SK-N-SH (cell line): Measurements from ENCODE around the gene SEC23IP. TPM values are rescaled to one million over a fixed set of nuclear protein-coding genes. Genes with fewer than 3 reads are reported as not detected.

Experiments used
- CTCF ChIA-PET: fragments of 300-600, 350-600 bp; formaldehyde crosslinking; extraction: SDS; loops from one replicate; lab custom pipeline; 2021; lab: Yijun Ruan, JAX
- POLR2A ChIA-PET: fragments of 350-600 bp; sonication (Branson Sonifier 250); formaldehyde crosslinking; extraction: SDS; loops from one replicate; lab custom pipeline; 2020; ENCODE audit warnings: antibody characterized with exemption, inconsistent platforms; lab: Yijun Ruan, JAX
- DNase-seq: peaks from one replicate; pipeline ENCODE4 v3.0.0; 2012
- H2AFZ ChIP-seq: fragments of 200-600 bp; sonication (generic); 2 replicates; pipeline ENCODE4 v1.8.1; 2016; ENCODE audit warnings: antibody characterized with exemption, mild to moderate bottlenecking, low read depth
- H3F3A ChIP-seq: fragments of 200-600 bp; sonication (generic); replicated peaks from 2 replicates; pipeline ENCODE3; 2016; ENCODE audit warnings: antibody characterized with exemption, mild to moderate bottlenecking; ENCODE audit not compliant: insufficient read depth
- H3K27ac ChIP-seq, 2 experiments: fragments of 200-500 bp in 1 of 2; fragments of 200-600 bp in 1 of 2; sonication (Bioruptor generic) in 1 of 2; sonication (generic), shearing (Covaris generic) in 1 of 2; 2 replicates each; pipeline versions ENCODE4 v1.5.1 to v1.6.1; 2014 to 2016; ENCODE audit warnings: low read depth in 2 of 2, inconsistent platforms in 1 of 2, low read length in 1 of 2, mild to moderate bottlenecking in 1 of 2, mixed read lengths in 1 of 2
- H3K27me3 ChIP-seq: fragments of 200-600 bp; sonication (generic), shearing (Covaris generic); 2 replicates; pipeline ENCODE4 v1.6.1; 2016; ENCODE audit warnings: mixed run types; ENCODE audit not compliant: insufficient read depth
- H3K36me3 ChIP-seq, 2 experiments: fragments of 200-500 bp in 1 of 2; fragments of 200-600 bp in 1 of 2; sonication (Bioruptor generic) in 1 of 2; sonication (generic) in 1 of 2; replicated peaks in 1 of 2; 2 replicates each; pipeline versions ENCODE3 to v1.5.1; 2014 to 2016; ENCODE audit warnings: low read length in 1 of 2, mild to moderate bottlenecking in 1 of 2; ENCODE audit not compliant: insufficient read depth in 2 of 2, control insufficient read depth in 1 of 2
- H3K4me1 ChIP-seq, 2 experiments: fragments of 200-500 bp in 1 of 2; fragments of 200-600 bp in 1 of 2; sonication (Bioruptor generic) in 1 of 2; sonication (generic), shearing (Covaris generic) in 1 of 2; 2 replicates each; pipeline versions ENCODE4 v1.5.1 to v1.6.1; 2014 to 2016; ENCODE audit warnings: low read depth in 1 of 2, low read length in 1 of 2, mixed run types in 1 of 2; ENCODE audit not compliant: insufficient read depth in 2 of 2, control insufficient read depth in 1 of 2
- H3K4me2 ChIP-seq: fragments of 200-600 bp; sonication (generic), shearing (Covaris generic); 2 replicates; pipeline ENCODE4 v1.6.1; 2017; ENCODE audit warnings: mixed run types
- H3K4me3 ChIP-seq, 2 experiments: fragments of 200-500 bp in 1 of 2; fragments of 200-600 bp in 1 of 2; sonication (Bioruptor generic) in 1 of 2; sonication (generic), shearing (Covaris generic) in 1 of 2; 2 replicates each; pipeline versions ENCODE4 v1.5.1 to v1.8.1; 2014 to 2016; ENCODE audit warnings: low read depth in 2 of 2, inconsistent platforms in 1 of 2, low read length in 1 of 2, mild to moderate bottlenecking in 1 of 2, mixed read lengths in 1 of 2, moderate library complexity in 1 of 2
- H3K79me2 ChIP-seq: fragments of 200-600 bp; sonication (generic); 2 replicates; pipeline ENCODE4 v1.8.1; 2017; ENCODE audit warnings: mild to moderate bottlenecking; ENCODE audit not compliant: insufficient read depth
- H3K9ac ChIP-seq: fragments of 200-600 bp; sonication (generic); 2 replicates; pipeline ENCODE4 v1.6.1; 2017; ENCODE audit warnings: mixed run types
- H3K9me2 ChIP-seq: fragments of 200-600 bp; sonication (generic); 2 replicates; pipeline ENCODE4 v1.6.1; 2017; ENCODE audit warnings: mixed run types
- H3K9me3 ChIP-seq: fragments of 200-600 bp; sonication (generic); 2 replicates; pipeline ENCODE4 v1.6.1; 2017; ENCODE audit warnings: mixed run types, mild to moderate bottlenecking, moderate library complexity
- H4K20me1 ChIP-seq: fragments of 200-600 bp; sonication (generic); 2 replicates; pipeline ENCODE4 v1.6.1; 2017; ENCODE audit warnings: mild to moderate bottlenecking, mixed run types; ENCODE audit not compliant: insufficient read depth
- CHD2 ChIP-seq: fragments of 150-350 bp; IDR thresholded peaks from 2 replicates; pipeline ENCODE4 v1.6.1; 2018; ENCODE audit warnings: low read length; ENCODE audit not compliant: partially characterized antibody
- ELF1 ChIP-seq: IDR thresholded peaks from 2 replicates; pipeline ENCODE4 v1.4.0; 2012
- EP300 ChIP-seq, 2 experiments: IDR thresholded peaks; 2 replicates each; pipeline versions ENCODE4 v1.4.0 to v1.6.1; 2012; ENCODE audit warnings: borderline replicate concordance in 1 of 2, low read depth in 1 of 2, low read length in 1 of 2
- FOSL2 ChIP-seq: IDR thresholded peaks from 2 replicates; pipeline ENCODE4 v1.4.0; 2012; ENCODE audit warnings: low read depth, mild to moderate bottlenecking, moderate library complexity, borderline replicate concordance
- FOXJ3 ChIP-seq: sonication (generic); formaldehyde crosslinking; IDR thresholded peaks from 2 replicates; pipeline ENCODE4 v1.5.1; 2020; ENCODE audit warnings: mild to moderate bottlenecking, missing genetic modification reagents
- GABPA ChIP-seq: IDR thresholded peaks from 2 replicates; pipeline ENCODE4 v1.4.0; 2012; ENCODE audit warnings: low read depth, mild to moderate bottlenecking
- GATA2 ChIP-seq: sonication (generic); formaldehyde crosslinking; IDR thresholded peaks from 2 replicates; pipeline ENCODE4 v1.5.0; 2020; ENCODE audit warnings: mild to moderate bottlenecking, missing genetic modification reagents
- IRF3 ChIP-seq: fragments of 150-350 bp; IDR thresholded peaks from 2 replicates; pipeline ENCODE4 v1.6.1; 2016; ENCODE audit warnings: mild to moderate bottlenecking, low read depth, low read length
- JUND ChIP-seq: IDR thresholded peaks from 2 replicates; pipeline ENCODE4 v1.4.0; 2012
- NFIC ChIP-seq: IDR thresholded peaks from 2 replicates; pipeline ENCODE4 v1.4.0; 2012; ENCODE audit warnings: borderline replicate concordance
- POLR2AphosphoS5 ChIP-seq: IDR thresholded peaks from 2 replicates; pipeline ENCODE4 v1.6.1; 2012; ENCODE audit warnings: low read depth, low read length
- RAD21 ChIP-seq: IDR thresholded peaks from 2 replicates; pipeline ENCODE4 v1.6.1; 2012; ENCODE audit warnings: mild to moderate bottlenecking, low read length
- RCOR1 ChIP-seq: fragments of 150-350 bp; IDR thresholded peaks from 2 replicates; pipeline ENCODE4 v1.6.1; 2017; ENCODE audit warnings: antibody characterized with exemption, low read length
- SMC3 ChIP-seq: IDR thresholded peaks from 2 replicates; pipeline ENCODE4 v1.6.1; 2012; ENCODE audit warnings: low read depth, low read length, improper control_type of control experiment
- TCF12 ChIP-seq: IDR thresholded peaks from 2 replicates; pipeline ENCODE4 v1.4.0; 2012
- YY1 ChIP-seq: IDR thresholded peaks from 2 replicates; pipeline ENCODE4 v1.4.0; 2012; ENCODE audit warnings: low read depth, mild to moderate bottlenecking
- ZBTB33 ChIP-seq: IDR thresholded peaks from 2 replicates; pipeline ENCODE4 v1.4.0; 2012; ENCODE audit warnings: low read depth, borderline replicate concordance
- polyA plus RNA-seq, 3 experiments: library from polyadenylated mRNA; depleted of rRNA; stranded (reverse); fragments of >200 nt; gene quantifications; 2 replicates each; pipeline ENCODE4 v1.2.3, GENCODE V29; 2012
- TF ChIP-seq, protein P1 (sequence below): fragments of 150-350 bp; IDR thresholded peaks from 2 replicates; pipeline ENCODE4 v1.6.1; 2017; ENCODE audit warnings: antibody characterized with exemption, low read length, low read depth, borderline replicate concordance

Gene SEC23IP
- polyA plus RNA-seq, 1 of the 3 experiments (the other 2 are of a cell fraction) = 23.8 TPM

- Histone ChIP-seq H4K20me1 (no peaks in the 10 kb centered on the region), H3K9ac (no peak overlapping the region), H3K4me2 (no peak overlapping the region), H3K4me1 (no peaks in the 10 kb centered on the region), H3K9me2 (no peaks in the 10 kb centered on the region), H2AFZ (no peak overlapping the region), H3K36me3 (peaks cover 60 to 75% of the 10 kb centered on the region in 2 experiments), H3K27ac (no peak overlapping the region), H3K79me2 (peaks cover 23% of the 10 kb centered on the region; the same call in 1 of the 2 replicates), H3K4me3 (no peak overlapping the region), H3F3A (no peaks in the 10 kb centered on the region), H3K27me3 (no peaks in the 10 kb centered on the region), H3K9me3 (no peaks in the 10 kb centered on the region)
- no peak for DNase-seq
- POLR2A ChIA-PET = no interaction called here
- CTCF ChIA-PET = no interaction called here
- no peak for TF ChIP-seq FOXJ3 (CRISPR knock-in tag)
- TF ChIP-seq ZBTB33 = no peak
- no peak for TF ChIP-seq POLR2AphosphoS5
- no peak for TF ChIP-seq TCF12
- no peak for TF ChIP-seq EP300 (IDR thresholded peaks at IDR 0.05; ENCODE audit: borderline replicate concordance in 1 of 2, low read depth in 1 of 2, low read length in 1 of 2)
- TF ChIP-seq SMC3 = no peak
- TF ChIP-seq ELF1 = no peak
- no peak for TF ChIP-seq RAD21
- TF ChIP-seq CHD2 = no peak
- no peak for TF ChIP-seq JUND
- no peak for TF ChIP-seq IRF3
- TF ChIP-seq, protein P1, sequence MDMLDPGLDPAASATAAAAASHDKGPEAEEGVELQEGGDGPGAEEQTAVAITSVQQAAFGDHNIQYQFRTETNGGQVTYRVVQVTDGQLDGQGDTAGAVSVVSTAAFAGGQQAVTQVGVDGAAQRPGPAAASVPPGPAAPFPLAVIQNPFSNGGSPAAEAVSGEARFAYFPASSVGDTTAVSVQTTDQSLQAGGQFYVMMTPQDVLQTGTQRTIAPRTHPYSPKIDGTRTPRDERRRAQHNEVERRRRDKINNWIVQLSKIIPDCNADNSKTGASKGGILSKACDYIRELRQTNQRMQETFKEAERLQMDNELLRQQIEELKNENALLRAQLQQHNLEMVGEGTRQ = no peak
- no peak for TF ChIP-seq NFIC
- no peak for TF ChIP-seq GABPA
- TF ChIP-seq FOSL2 = no peak
- TF ChIP-seq GATA2 (CRISPR knock-in tag) = no peak
- no peak for TF ChIP-seq YY1
- no peak for TF ChIP-seq RCOR1
These were observed 15.6 kb downstream of the SEC23IP start for GRCh38 chr10:119908166-119908565.
